ENCODE results near the gene PCSK7. TPM values are rescaled to one million over a fixed set of nuclear protein-coding genes. Genes with fewer than 3 reads are reported as not detected.

PCSK7 gene
- total RNA-seq, 1 donor from 2014 or later = 57.8 TPM

DNA sequence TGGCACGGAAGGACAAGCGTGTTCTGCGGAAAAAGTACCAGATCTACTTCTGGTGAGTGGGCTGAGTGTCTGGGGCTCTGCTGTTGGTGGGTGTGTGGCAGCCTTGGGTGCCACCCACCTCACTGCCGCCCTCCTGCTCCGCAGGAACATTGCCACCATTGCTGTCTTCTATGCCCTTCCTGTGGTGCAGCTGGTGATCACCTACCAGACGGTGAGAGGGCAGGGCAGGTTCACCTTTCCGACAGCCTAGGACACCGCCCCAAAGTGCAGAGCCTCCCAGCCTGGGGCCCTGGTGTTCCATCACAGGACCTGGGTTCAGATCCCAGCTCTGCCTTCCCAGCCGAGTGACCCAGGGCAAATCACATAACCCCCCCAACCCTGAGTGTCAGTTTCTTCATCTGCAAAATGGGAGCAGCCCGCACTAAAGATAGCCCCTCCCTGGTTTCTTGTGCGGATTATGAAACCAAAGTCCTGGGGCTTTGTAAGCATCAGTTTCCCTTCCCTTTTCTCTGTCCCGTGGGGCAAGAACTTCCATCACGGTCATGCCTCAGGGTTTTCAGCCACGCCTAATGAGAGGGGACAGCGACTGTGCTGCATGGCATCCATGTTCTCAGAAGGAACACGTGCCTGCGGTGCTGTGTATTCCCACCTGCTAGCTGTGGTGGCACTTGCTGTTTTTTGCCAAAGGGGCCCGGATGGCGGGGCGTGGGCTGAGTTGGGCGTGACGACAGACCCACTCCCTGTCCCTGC lies 42.5 kb downstream of the PCSK7 start:
- Histone ChIP-seq H3K4me1 (no peaks in the 10 kb centered on the region), H3K27ac (peak overlapping the region; percentile 63), H3K4me3 (no peak overlapping the region), H3K9me3 (no peaks in the 10 kb centered on the region), H3K27me3 (no peaks in the 10 kb centered on the region), H3K36me3 (peaks cover 46% of the 10 kb centered on the region)
- intact Hi-C loops (cut with DNase I) = no loop called here
- DNase-seq (peak; percentile 76), ATAC-seq (peak; percentile 71)
- TF ChIP-seq, protein P1, sequence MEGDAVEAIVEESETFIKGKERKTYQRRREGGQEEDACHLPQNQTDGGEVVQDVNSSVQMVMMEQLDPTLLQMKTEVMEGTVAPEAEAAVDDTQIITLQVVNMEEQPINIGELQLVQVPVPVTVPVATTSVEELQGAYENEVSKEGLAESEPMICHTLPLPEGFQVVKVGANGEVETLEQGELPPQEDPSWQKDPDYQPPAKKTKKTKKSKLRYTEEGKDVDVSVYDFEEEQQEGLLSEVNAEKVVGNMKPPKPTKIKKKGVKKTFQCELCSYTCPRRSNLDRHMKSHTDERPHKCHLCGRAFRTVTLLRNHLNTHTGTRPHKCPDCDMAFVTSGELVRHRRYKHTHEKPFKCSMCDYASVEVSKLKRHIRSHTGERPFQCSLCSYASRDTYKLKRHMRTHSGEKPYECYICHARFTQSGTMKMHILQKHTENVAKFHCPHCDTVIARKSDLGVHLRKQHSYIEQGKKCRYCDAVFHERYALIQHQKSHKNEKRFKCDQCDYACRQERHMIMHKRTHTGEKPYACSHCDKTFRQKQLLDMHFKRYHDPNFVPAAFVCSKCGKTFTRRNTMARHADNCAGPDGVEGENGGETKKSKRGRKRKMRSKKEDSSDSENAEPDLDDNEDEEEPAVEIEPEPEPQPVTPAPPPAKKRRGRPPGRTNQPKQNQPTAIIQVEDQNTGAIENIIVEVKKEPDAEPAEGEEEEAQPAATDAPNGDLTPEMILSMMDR (IDR thresholded peaks at IDR 0.05) = no peak

DNA sequence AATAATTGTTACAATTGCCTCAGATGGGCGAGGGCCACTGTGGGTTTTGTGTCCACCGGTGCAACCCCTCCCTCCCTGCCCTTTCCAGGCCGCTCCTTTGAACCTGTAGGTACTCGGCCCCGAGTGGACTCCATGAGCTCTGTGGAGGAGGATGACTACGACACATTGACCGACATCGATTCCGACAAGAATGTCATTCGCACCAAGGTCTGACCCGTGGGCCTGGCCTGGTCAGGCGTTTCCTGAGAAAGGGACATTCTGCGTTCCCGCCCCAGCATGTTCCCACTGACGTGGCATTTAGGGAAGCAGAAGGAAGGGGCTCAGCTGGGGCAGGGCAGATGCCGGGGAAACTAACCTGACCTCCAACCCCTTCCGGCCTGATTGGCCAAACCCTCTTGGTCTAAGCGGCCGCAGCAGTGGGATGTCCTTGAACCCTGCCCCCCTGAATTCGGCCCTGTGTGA lies 43.2 kb downstream of the PCSK7 start:
- intact Hi-C loops (cut with DNase I) = no loop called here
- TF ChIP-seq, protein P1 (IDR thresholded peaks at IDR 0.05) = no peak
- Histone ChIP-seq H3K27ac (peak overlapping the region; percentile 63), H3K27me3 (no peaks in the 10 kb centered on the region), H3K4me1 (no peaks in the 10 kb centered on the region), H3K36me3 (peaks cover 45% of the 10 kb centered on the region), H3K4me3 (no peak overlapping the region), H3K9me3 (no peaks in the 10 kb centered on the region)
- peak; percentile 62 for ATAC-seq
- peak; percentile 80 for DNase-seq

DNA sequence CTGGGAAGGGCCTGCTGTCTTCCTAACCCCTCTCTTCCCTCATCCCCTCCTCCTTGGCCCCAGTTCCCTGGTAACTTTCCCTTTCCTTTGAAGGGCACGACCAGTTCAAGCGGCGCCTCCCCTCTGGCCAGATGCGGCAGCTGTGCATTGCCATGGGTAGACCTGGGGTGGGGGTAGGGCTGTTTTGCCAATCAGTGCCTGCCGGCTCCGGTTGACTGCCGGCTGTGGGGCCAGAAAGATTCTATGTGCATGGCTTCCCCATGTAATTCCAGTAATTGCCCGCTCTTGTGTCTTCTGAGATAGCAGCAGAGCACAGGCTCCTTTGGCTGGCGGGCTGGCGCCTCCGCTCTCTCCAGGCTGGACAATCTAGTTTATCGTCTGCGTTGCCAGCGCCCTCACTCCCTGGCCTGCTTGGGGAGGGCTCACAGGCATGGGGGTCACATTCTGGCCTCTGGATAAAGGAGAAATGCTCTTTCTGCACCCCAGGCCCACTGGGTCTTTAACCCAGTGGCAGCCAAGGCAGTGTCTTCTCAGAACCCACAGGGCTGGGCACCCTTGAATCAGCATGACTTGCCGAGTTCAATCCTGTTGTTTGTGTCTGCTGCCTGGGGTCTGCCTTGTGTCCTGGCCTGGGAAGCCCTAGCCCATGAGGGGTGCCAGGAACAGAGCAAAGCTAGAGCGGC lies 43.9 kb downstream of the PCSK7 start:
- H3K27me3 ChIP-seq = no peaks in the 10 kb centered on the region
- TF ChIP-seq, protein P1 (IDR thresholded peaks at IDR 0.05) = no peak
- H3K27ac ChIP-seq = peak overlapping the region; percentile 63
- H3K36me3 ChIP-seq = peaks cover 46% of the 10 kb centered on the region
- no peaks in the 10 kb centered on the region for H3K9me3 ChIP-seq
- no peak overlapping the region for H3K4me3 ChIP-seq
- intact Hi-C loops (cut with DNase I) = no loop called here
- DNase-seq = peak; percentile 61
- H3K4me1 ChIP-seq = no peaks in the 10 kb centered on the region
- no peak for ATAC-seq

DNA sequence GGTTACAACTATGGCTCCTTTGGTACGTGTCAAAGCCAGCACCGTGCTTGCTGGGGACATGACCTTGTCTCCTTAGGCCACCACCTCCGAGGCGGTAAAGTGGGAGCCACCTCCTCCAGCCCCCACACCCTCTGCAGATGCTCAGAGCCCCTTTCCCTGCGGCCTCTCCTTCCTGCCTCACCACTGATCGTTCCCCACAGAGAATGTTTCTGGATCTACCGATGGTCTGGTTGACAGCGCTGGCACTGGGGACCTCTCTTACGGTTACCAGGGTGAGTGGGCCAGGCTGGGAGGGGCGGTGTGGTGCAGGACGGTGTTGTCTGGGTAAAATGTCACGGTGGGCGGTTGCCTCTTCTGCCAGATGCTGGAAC lies 44.5 kb downstream of the PCSK7 start:
- no peaks in the 10 kb centered on the region for H3K27me3 ChIP-seq
- DNase-seq (no peak), ATAC-seq (no peak)
- H3K36me3 ChIP-seq = peaks cover 46% of the 10 kb centered on the region
- H3K4me1 ChIP-seq = no peaks in the 10 kb centered on the region
- no peaks in the 10 kb centered on the region for H3K9me3 ChIP-seq
- intact Hi-C loops (cut with DNase I) = no loop called here
- TF ChIP-seq, protein P1 (IDR thresholded peaks at IDR 0.05) = no peak
- H3K27ac ChIP-seq = no peak overlapping the region
- H3K4me3 ChIP-seq = no peak overlapping the region

DNA sequence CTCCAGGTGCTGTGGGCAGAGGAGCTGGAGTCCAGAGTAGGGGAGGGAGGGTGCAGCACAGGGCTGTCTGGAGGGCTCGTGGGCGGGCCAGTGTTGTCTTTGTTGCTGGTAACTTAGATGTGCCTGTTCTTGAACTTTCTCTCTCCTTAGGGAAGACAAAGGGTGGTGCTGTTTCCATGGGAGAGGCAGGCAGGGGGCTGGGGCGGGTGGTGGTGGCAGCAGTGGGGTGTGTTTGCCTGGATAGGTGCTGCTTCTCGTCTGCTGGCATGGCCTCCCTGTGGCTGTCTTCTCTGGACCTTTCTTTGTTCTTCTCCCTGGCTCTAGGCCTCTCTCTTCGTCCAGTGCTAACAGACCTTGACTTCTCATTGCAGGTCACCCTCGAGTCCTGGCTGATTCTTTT lies 44.9 kb downstream of the PCSK7 start:
- Histone ChIP-seq H3K27ac (no peak overlapping the region), H3K27me3 (no peaks in the 10 kb centered on the region), H3K4me3 (no peak overlapping the region), H3K36me3 (peaks cover 46% of the 10 kb centered on the region), H3K4me1 (no peaks in the 10 kb centered on the region), H3K9me3 (no peaks in the 10 kb centered on the region)
- ATAC-seq (no peak), DNase-seq (no peak)
- intact Hi-C loops (cut with DNase I) = no loop called here
- TF ChIP-seq, protein P1 (IDR thresholded peaks at IDR 0.05) = no peak
